ENCODE results near the gene VPS18.

- TF ChIP-seq, protein P1, sequence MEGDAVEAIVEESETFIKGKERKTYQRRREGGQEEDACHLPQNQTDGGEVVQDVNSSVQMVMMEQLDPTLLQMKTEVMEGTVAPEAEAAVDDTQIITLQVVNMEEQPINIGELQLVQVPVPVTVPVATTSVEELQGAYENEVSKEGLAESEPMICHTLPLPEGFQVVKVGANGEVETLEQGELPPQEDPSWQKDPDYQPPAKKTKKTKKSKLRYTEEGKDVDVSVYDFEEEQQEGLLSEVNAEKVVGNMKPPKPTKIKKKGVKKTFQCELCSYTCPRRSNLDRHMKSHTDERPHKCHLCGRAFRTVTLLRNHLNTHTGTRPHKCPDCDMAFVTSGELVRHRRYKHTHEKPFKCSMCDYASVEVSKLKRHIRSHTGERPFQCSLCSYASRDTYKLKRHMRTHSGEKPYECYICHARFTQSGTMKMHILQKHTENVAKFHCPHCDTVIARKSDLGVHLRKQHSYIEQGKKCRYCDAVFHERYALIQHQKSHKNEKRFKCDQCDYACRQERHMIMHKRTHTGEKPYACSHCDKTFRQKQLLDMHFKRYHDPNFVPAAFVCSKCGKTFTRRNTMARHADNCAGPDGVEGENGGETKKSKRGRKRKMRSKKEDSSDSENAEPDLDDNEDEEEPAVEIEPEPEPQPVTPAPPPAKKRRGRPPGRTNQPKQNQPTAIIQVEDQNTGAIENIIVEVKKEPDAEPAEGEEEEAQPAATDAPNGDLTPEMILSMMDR (IDR thresholded peaks at IDR 0.05; ENCODE audit: insufficient read depth, low read depth, low read length): no peak
- TF ChIP-seq EZH2 (IDR thresholded peaks at IDR 0.05; ENCODE audit: insufficient read depth, low read length): peak; percentile 77
Measured at GRCh38 chr15:40844696-40845030, 49.6 kb upstream of the VPS18 start.

All from astrocyte (in vitro differentiated cells and primary cell).